GM06990 (cell line): ENCODE measurements around the gene SLC25A33.
"Not testable (repeated sequence)": the region's sequence is repeated elsewhere in the genome, so short reads cannot be mapped to it uniquely, and the experiment has no call there.

Experiments
- DNase-seq: peaks from one replicate; pipeline ENCODE4 v3.0.0-alpha.2; 2011; ENCODE audit not compliant: insufficient read length; ENCODE audit errors: extremely low read depth
- H3K27me3 ChIP-seq: replicated peaks from 2 replicates; pipeline ENCODE4 v1.6.0; 2011; ENCODE audit warnings: low read length; ENCODE audit not compliant: control insufficient read depth, insufficient read depth
- H3K36me3 ChIP-seq: 2 replicates; pipeline ENCODE4 v1.5.1; 2011; ENCODE audit warnings: low read length; ENCODE audit not compliant: control insufficient read depth, insufficient read depth
- H3K4me3 ChIP-seq: replicated peaks from 2 replicates; pipeline ENCODE4 v1.5.1; 2011; ENCODE audit warnings: low read depth, mild to moderate bottlenecking, control low read depth, low read length
- TF ChIP-seq, protein P1 (sequence below): IDR thresholded peaks from 2 replicates; pipeline ENCODE4 v1.5.1; 2011; ENCODE audit warnings: low read length, control low read depth, mild to moderate bottlenecking, inconsistent platforms; ENCODE audit not compliant: insufficient read depth, poor library complexity, severe bottlenecking

SLC25A33 gene

GRCh38 chr1:9500756-9501754, 38.2 kb upstream of the SLC25A33 start:
- Histone ChIP-seq H3K36me3 (no peaks in the 10 kb centered on the region), H3K27me3 (no peaks in the 10 kb centered on the region), H3K4me3 (no peak overlapping the region)
- TF ChIP-seq, protein P1, sequence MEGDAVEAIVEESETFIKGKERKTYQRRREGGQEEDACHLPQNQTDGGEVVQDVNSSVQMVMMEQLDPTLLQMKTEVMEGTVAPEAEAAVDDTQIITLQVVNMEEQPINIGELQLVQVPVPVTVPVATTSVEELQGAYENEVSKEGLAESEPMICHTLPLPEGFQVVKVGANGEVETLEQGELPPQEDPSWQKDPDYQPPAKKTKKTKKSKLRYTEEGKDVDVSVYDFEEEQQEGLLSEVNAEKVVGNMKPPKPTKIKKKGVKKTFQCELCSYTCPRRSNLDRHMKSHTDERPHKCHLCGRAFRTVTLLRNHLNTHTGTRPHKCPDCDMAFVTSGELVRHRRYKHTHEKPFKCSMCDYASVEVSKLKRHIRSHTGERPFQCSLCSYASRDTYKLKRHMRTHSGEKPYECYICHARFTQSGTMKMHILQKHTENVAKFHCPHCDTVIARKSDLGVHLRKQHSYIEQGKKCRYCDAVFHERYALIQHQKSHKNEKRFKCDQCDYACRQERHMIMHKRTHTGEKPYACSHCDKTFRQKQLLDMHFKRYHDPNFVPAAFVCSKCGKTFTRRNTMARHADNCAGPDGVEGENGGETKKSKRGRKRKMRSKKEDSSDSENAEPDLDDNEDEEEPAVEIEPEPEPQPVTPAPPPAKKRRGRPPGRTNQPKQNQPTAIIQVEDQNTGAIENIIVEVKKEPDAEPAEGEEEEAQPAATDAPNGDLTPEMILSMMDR: no peak
- no peak for DNase-seq

DNA sequence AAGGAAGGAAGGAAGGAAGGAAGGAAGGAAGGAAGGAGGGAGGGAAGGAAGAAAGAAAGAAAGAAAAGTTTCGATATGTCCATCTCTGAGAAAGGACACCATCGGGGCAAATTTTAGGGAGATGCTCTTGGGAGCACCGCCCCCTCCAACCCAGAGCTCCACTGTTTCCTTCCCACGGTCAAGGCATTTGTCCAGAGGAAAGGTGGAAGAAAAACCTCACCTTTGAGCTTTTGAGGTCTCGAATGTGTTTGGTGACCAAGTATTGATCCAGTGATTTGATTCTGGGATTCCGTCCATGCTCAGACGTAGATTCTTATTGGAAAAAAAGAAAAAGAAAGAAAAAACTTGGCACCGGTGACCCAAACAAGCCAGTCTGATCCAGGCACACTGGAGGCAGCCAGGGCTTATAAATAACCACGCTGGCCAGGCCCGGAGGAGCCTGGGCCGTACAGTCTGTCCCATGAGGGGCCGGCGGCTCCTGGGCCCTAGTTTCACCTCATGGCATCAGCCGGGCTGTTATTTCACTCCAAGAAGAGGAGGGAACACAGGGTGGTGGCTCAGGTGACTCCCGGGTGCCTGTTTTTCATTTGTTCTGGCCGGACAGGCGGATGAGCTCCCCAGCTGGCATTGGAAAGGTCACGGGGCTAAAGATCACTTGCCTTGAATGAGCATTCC, 36.1 kb upstream of the SLC25A33 start:
- H3K36me3 ChIP-seq: no peaks in the 10 kb centered on the region
- DNase-seq: no peak
- H3K27me3 ChIP-seq: no peaks in the 10 kb centered on the region
- TF ChIP-seq, protein P1: no peak
- no peak overlapping the region for H3K4me3 ChIP-seq

DNA sequence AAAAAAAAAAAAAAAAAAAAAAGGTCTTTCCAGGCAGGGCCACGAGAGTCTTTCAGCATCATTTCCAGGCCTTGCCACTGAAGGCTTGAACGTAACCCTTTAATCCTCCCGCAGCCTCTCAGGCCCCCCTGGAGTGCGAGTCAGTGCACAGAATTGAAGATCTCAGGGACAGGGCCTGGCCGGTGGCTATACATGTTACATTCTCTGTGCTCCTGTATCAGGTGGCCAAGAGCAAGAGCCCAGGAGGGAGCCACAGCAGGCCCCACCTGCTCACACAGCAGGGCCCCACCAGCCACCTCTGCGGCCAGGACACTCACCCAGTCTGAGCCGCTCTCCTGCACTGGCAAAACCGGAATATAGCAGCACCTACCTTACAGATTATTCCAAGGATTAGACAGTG, 34.1 kb upstream of the SLC25A33 start:
- Histone ChIP-seq H3K4me3 (no peak overlapping the region), H3K27me3 (no peaks in the 10 kb centered on the region), H3K36me3 (no peaks in the 10 kb centered on the region)
- TF ChIP-seq, protein P1: no peak
- DNase-seq: no peak

DNA sequence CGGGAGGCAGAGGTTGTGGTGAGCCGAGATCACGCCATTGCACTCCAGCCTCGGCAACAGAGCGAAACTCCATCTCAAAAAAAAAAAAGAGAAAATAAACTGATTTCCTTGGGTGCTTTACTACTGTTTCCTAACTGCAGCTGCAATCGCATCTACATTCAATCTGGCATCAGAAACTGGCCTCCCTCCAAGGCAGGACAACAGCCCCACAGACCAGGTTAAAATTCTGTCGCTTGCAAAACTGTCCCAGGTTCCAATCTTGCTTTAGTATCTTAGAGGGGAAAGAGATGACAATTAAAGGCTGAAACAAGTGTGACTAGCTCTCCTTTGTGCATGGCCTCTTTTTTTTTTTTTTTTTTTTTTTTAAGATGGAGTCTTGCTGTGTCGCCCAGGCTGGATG, 32.4 kb upstream of the SLC25A33 start:
- DNase-seq: no peak

GRCh38 chr1:9510130-9510529, 29.1 kb upstream of the SLC25A33 start:
- DNase-seq: no peak
- H3K4me3 ChIP-seq: no peak overlapping the region
- TF ChIP-seq, protein P1: no peak
- H3K27me3 ChIP-seq: no peaks in the 10 kb centered on the region; the same call in 1 of the 2 replicates
- H3K36me3 ChIP-seq: no peaks in the 10 kb centered on the region

More for the DNA sequence above, 32.4 kb upstream of the SLC25A33 start:
- Histone ChIP-seq H3K4me3 (no peak overlapping the region), H3K27me3 (no peaks in the 10 kb centered on the region), H3K36me3 (no peaks in the 10 kb centered on the region)
- TF ChIP-seq, protein P1: no peak

DNA sequence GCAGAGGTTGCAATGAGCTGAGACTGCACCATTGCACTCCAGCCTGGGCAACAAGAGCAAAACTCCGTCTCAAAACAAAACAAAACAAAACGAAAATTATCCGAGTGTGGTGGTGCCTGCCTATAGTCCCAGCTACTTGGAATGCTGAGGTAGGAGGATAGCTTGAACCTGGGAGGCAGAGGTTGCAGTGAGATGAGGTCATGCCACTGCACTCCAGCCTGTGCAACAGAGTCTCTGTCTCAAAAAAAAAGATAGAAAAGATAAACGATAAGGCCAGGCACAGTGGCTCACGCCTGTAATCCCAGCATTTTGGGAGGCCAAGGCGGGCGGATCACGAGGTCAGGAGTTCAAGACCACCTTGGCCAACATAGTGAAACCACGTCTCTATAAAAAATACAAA, 23.7 kb upstream of the SLC25A33 start:
- H3K4me3 ChIP-seq, H3K36me3 ChIP-seq, H3K27me3 ChIP-seq, DNase-seq: not testable (repeated sequence)
